Measurements from ENCODE around the gene SLN. TPM values are rescaled to one million over a fixed set of nuclear protein-coding genes. Genes with fewer than 3 reads are reported as not detected.
A peak's percentile ranks its signal among the peaks of the same experiment; 100 is the strongest.

SLN gene
- total and polyA plus RNA-seq, 10 of the 15 experiments (the other 5 are each of a cell fraction or from before 2014, with no cell fraction given), result 0.39 TPM; not detected in 9

DNA sequence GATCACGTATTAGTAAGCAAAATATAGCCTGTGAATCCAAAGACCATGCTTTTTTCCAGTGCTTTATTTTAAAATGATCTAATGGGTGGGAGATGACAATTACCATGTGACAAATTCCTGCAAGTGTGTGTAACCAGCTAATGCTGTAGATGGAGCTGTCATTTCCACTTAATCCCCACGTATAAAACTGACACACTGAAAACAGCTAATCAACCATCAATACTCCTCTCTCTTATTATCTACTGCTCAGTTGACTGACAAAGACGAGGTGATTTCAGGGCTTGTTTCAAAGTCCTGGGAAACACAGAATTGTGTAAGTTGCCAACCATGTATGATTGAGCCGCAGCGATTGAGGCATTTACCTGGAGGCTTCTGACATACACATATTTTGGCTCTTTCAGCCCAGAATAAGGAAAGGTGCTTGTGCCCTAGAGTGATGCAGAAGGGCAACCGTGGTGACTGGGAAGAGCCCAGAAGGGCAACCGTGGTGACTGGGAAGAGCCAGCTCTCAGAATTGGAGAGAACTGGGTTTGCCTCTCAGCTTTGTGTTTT, 9.7 kb downstream of the SLN start:
- ATAC-seq, result no peak
- Histone ChIP-seq H3K4me2 (ENCODE audit: control insufficient read depth, insufficient read depth) (no peak overlapping the region), H3K79me2 (ENCODE audit: control insufficient read depth, insufficient read depth, low read length) (no peaks in the 10 kb centered on the region), H3K4me1 (ENCODE audit: control insufficient read depth, insufficient read depth, low read length) (no peaks in the 10 kb centered on the region), H3K4me3 (no peak overlapping the region), H3K27ac (ENCODE audit: control insufficient read depth, insufficient read depth) (no peak overlapping the region), H3K27me3 (replicated peaks in 1 of 2; ENCODE audit: control insufficient read depth in 2 of 2, insufficient read depth in 2 of 2, low read length in 1 of 2) (peaks cover 1 to 8% of the 10 kb centered on the region in 2 experiments; a peak in 2 of 4 replicates), H3K36me3 (ENCODE audit: control insufficient read depth in 2 of 2, insufficient read depth in 2 of 2, low read length in 1 of 2) (no peaks in the 10 kb centered on the region), H4K20me1 (ENCODE audit: control insufficient read depth, insufficient read depth) (no peaks in the 10 kb centered on the region), H3K9me3 (replicated peaks; ENCODE audit: control insufficient read depth, insufficient read depth, low read length) (no peaks in the 10 kb centered on the region), H3K9ac (ENCODE audit: control insufficient read depth, insufficient read depth, low read length) (no peak overlapping the region), H2AFZ (ENCODE audit: control insufficient read depth, low read depth, low read length) (no peak overlapping the region)
- ChIA-PET RAD21 (ENCODE audit: unreplicated experiment) (interaction anchor here (1.0 to 1.1 kb wide), 2 partner anchors 30 to 39 kb away, joined by 3 read pairs; no protein-coding TSS in a partner anchor), CTCF (interaction anchor here (0.6 to 1.2 kb wide), 3 partner anchors 13 to 139 kb away, joined by 3 read pairs; no protein-coding TSS in a partner anchor), POLR2A (no interaction called here), SMC1A (ENCODE audit: uncharacterized antibody, unreplicated experiment) (interaction anchor here (1.1 kb wide), 1 partner anchor 10 kb away, joined by 3 read pairs; the partner anchor contains the start of gene SLN)
- no TSS peak for BruUV-seq (replicated peaks)
- FAIRE-seq, result peak; percentile 7
- no peak for DNase-seq (ENCODE audit: low read depth, low spot score)
- intact Hi-C loops (cut with micrococcal nuclease; ENCODE audit: unreplicated experiment), result no loop called here
- TF ChIP-seq PAX8 (IDR thresholded peaks at IDR 0.05), result no peak
- TF ChIP-seq EED (IDR thresholded peaks at IDR 0.05; ENCODE audit: low read depth), result no peak
- no peak for TF ChIP-seq EGR1 (IDR thresholded peaks at IDR 0.05; ENCODE audit: borderline replicate concordance in 1 of 2, low read depth in 2 of 2, low read length in 2 of 2)
- no peak for TF ChIP-seq KAT2A (conservative IDR thresholded peaks at IDR 0.05; ENCODE audit: control insufficient read depth, low read depth, low read length)
- no peak for TF ChIP-seq ZNF384 (IDR thresholded peaks at IDR 0.05; ENCODE audit: borderline replicate concordance, low read depth, low read length)
- TF ChIP-seq, protein P1, sequence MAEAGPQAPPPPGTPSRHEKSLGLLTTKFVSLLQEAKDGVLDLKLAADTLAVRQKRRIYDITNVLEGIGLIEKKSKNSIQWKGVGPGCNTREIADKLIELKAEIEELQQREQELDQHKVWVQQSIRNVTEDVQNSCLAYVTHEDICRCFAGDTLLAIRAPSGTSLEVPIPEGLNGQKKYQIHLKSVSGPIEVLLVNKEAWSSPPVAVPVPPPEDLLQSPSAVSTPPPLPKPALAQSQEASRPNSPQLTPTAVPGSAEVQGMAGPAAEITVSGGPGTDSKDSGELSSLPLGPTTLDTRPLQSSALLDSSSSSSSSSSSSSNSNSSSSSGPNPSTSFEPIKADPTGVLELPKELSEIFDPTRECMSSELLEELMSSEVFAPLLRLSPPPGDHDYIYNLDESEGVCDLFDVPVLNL (IDR thresholded peaks at IDR 0.05; ENCODE audit: low read depth, low read length), result no peak
- in situ Hi-C loops (cut with MboI), result no loop called here
- WGBS (ENCODE audit: insufficient coverage, insufficient replicate concordance, low lambda C conversion rate, missing lambda C conversion rate), result 49% methylated on average over 7 of the region's 7 CpGs

Measured in GM12878 (cell line).